Esophagus (tissue), 2 donors: Measurements from ENCODE around the gene ANO4. TPM values are rescaled to one million over a fixed set of nuclear protein-coding genes. Genes with fewer than 3 reads are reported as not detected.

Experiments
- H3K27ac ChIP-seq, 2 donors: one replicate each; pipeline ENCODE4 v1.5.1; 2013; ENCODE audit warnings: low read depth in 2 of 2, mild to moderate bottlenecking in 2 of 2, inconsistent platforms in 1 of 2, low read length in 1 of 2, moderate library complexity in 1 of 2
- H3K27me3 ChIP-seq, 2 donors: one replicate each; pipeline ENCODE4 v1.6.1; 2013; ENCODE audit warnings: low read length in 2 of 2, control low read depth in 1 of 2, mild to moderate bottlenecking in 1 of 2; ENCODE audit not compliant: insufficient read depth in 2 of 2, control insufficient read depth in 1 of 2
- H3K36me3 ChIP-seq, 2 donors: one replicate each; pipeline ENCODE4 v1.6.1; 2013; ENCODE audit warnings: low read length in 1 of 2; ENCODE audit not compliant: control insufficient read depth in 2 of 2, insufficient read depth in 2 of 2
- H3K4me1 ChIP-seq, 2 donors: one replicate each; pipeline ENCODE4 v1.6.1; 2013; ENCODE audit warnings: low read length in 1 of 2; ENCODE audit not compliant: control insufficient read depth in 2 of 2, insufficient read depth in 2 of 2
- H3K4me3 ChIP-seq, 2 donors: one replicate each; pipeline ENCODE4 v1.5.1; 2013; ENCODE audit warnings: low read length in 2 of 2, mild to moderate bottlenecking in 2 of 2, low read depth in 1 of 2, moderate library complexity in 1 of 2
- H3K9me3 ChIP-seq, 2 donors: one replicate each; pipeline ENCODE4 v1.6.1; 2013; ENCODE audit warnings: mild to moderate bottlenecking in 2 of 2, low read depth in 1 of 2, low read length in 1 of 2, moderate library complexity in 1 of 2; ENCODE audit not compliant: control insufficient read depth in 2 of 2, insufficient read depth in 1 of 2
- WGBS, 2 donors: extraction: QIAGEN DNeasy Blood & Tissue Kit; methylation state at CpG; one replicate each; pipeline ENCODE4 v1.1.7; 2013; 5-methylcytosine and 5-hydroxymethylcytosine counted together
- polyA plus RNA-seq, 2 donors: library from polyadenylated mRNA; stranded (reverse); fragments of 200-250 nt; gene quantifications; one replicate each; pipeline ENCODE4 v1.2.3, GENCODE V29; 2013
- donor health status: healthy with polysubstance abuse.
- donor health status: Bipolar disorder and iron deficiency.

ANO4 gene
- polyA plus RNA-seq: under 1 TPM in 1 of 2 donors, not detected in 1; 0.02 TPM

DNA sequence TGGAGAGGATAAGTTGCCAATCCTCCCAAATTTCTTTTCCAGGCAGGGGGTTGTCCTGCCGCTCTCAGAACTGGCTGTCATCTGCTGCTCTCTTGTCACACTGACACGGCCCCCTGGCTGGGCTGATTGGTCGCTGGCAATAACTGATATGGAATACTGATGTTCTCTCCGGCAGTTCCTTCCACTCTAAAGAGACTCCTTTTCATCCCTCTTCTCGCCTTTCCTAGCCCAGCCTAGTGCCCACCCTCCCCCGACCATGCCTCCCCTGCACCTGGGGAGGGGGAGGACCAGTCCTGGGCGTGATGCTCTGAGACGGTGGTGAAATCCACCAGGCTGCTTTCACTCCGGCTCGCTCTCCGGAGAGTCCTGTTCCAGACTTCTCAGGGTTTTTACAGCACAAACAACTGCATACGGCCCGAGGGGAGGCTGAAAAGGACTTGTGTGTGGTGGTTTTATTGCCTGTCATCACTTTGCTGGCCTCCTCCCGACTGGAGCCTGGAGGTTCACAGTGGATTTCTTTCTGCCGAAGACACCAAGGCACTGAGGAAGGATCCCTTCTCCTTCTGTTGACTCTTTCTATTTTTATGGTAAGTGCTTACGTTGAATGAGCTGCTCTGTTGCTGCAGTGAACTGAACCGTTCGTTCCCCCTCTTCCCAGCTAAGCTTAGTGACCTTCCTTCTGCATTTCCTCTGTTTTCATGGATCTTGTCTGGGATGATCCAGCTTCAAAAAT lies at the start of gene ANO4:
Gene ANO4 (plus strand): TSS at position 336 of the 733 bp plus-strand sequence. CDS start 107,010 bp downstream, outside the sequence.
- peaks cover 0 to 2% of the 10 kb centered on the region in 2 donors for H3K27me3 ChIP-seq
- H3K4me1 ChIP-seq: no peaks in the 10 kb centered on the region
- no peak within 1 kb of the TSS for H3K27ac ChIP-seq
- 21 to 22% methylated on average over 18 of the region's 18 CpGs for WGBS, 2 donors
- H3K9me3 ChIP-seq: no peaks in the 10 kb centered on the region
- H3K36me3 ChIP-seq: no peaks in the 10 kb centered on the region
- H3K4me3 ChIP-seq: no peak within 1 kb of the TSS

DNA sequence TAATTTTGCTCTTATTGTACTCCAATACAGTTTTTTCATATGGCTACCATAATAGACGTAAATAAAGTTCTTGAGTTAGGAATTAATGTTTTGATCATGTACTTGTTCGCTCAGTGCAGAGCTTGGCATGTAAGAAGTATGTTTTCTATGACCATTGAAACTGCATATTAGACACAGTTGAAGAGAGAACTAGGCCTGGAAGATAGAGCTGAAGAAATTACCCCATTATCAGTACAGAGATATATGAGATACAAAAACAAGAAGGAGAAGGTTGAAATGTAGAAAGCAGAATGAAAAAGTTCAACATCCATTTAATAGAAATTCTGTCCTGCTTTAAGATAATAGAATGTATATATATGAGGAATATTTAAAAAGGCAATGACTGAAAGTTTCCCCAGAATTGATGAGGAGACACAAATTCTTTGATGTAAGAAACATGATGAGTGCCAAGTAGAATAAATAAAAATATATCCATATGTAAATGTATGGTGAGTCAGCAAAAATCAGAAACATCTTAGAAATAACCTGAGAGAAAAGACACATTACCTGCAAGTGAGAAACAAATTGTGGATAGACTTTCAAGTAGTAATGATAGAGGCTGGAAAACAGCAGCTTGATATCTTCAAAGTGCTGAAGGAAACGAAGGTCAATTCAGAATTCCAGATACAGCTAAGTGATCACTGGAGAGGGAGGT lies 49.1 kb upstream of the ANO4 start:
- Histone ChIP-seq H3K27ac (no peak overlapping the region), H3K4me3 (no peak overlapping the region), H3K9me3 (no peaks in the 10 kb centered on the region), H3K27me3 (no peaks in the 10 kb centered on the region), H3K4me1 (no peaks in the 10 kb centered on the region), H3K36me3 (no peaks in the 10 kb centered on the region)
- WGBS, 2 donors: 72 to 73% methylated on average over 3 of the region's 3 CpGs

GRCh38 chr12:100752841-100753240 lies 41.7 kb upstream of the ANO4 start:
- Histone ChIP-seq H3K9me3 (peaks cover 0 to 5% of the 10 kb centered on the region in 2 donors), H3K36me3 (no peaks in the 10 kb centered on the region), H3K4me3 (no peak overlapping the region), H3K27ac (no peak overlapping the region), H3K4me1 (no peaks in the 10 kb centered on the region), H3K27me3 (no peaks in the 10 kb centered on the region)
- 42 to 62% methylated on average over 2 of the region's 2 CpGs for WGBS, 2 donors

GRCh38 chr12:100753837-100754236 lies 40.7 kb upstream of the ANO4 start:
- no peaks in the 10 kb centered on the region for H3K36me3 ChIP-seq
- no peak overlapping the region for H3K4me3 ChIP-seq
- no peaks in the 10 kb centered on the region for H3K27me3 ChIP-seq
- no peak overlapping the region for H3K27ac ChIP-seq
- WGBS, 2 donors: 67 to 70% methylated on average over 2 of the region's 2 CpGs
- H3K4me1 ChIP-seq: peaks cover 0 to 2% of the 10 kb centered on the region in 2 donors
- peaks cover 0 to 5% of the 10 kb centered on the region in 2 donors for H3K9me3 ChIP-seq

DNA sequence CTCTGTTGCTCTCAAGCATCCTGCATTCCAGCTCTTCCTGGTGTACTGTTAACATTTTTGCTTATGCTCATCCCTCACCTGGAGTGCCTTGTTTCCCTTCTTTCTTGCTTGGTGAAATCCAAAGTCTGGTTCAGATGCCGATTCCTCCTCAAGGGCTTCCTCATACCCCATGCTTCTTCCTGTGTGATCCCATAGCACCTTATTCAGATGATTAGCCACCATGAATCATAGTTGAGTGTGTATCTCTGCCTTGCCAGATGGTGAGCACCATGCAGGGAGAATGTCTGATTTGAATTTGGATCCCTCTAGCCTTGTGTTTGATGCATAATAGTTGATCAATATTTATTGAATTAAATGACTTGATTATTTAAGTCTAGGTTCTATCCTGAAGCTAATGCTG lies 39.4 kb upstream of the ANO4 start:
- no peak overlapping the region for H3K4me3 ChIP-seq
- WGBS, 2 donors: 97 to 100% methylated on average over 1 of the region's 1 CpG
- H3K36me3 ChIP-seq: no peaks in the 10 kb centered on the region
- H3K27me3 ChIP-seq: no peaks in the 10 kb centered on the region
- H3K27ac ChIP-seq: no peak overlapping the region
- H3K4me1 ChIP-seq: peaks cover 0 to 2% of the 10 kb centered on the region in 2 donors
- peaks cover 0 to 5% of the 10 kb centered on the region in 2 donors for H3K9me3 ChIP-seq

DNA sequence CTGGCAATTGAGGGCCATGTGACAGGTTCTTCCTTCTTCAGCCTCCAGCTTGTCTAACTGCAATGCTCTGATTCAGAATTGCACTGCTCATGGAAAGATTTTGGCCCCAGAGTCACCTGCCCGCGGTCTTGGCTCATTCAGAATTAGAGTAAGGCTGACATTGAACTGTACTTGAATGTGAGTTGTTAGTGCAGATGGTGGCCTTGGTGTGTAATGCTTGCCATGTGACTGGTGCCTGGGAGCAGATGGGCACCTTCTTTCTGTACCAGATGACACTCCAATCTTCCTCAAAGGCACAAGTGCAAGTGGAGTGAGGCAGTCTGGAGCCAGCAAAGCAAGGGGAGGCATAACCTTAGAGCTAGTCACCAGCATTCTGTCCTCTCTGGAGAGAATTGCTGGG lies 36.5 kb upstream of the ANO4 start:
- Histone ChIP-seq H3K36me3 (no peaks in the 10 kb centered on the region), H3K27me3 (no peaks in the 10 kb centered on the region), H3K27ac (no peak overlapping the region), H3K4me3 (no peak overlapping the region), H3K9me3 (no peaks in the 10 kb centered on the region), H3K4me1 (peaks cover 0 to 2% of the 10 kb centered on the region in 2 donors)
- WGBS, 2 donors: 94 to 95% methylated on average over 2 of the region's 2 CpGs

DNA sequence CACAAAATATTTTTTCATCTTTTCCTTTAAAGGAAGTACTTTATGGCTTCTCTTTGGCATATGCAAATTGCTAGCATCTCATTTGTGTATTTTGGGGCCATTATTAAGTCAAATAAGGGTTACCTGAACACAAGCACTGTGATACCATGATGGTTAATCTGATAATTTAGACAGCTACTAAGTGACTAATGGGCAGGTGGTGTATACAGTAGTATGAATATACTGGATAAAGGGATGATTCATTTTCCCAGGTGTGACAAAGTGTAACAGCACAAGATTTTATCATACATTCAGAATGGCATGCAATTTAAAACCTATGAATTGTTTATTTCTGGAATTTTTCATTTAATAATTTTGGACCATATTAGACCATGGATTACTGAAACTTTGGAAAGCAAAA lies 27.2 kb upstream of the ANO4 start:
- Histone ChIP-seq H3K27me3 (no peaks in the 10 kb centered on the region), H3K4me1 (no peaks in the 10 kb centered on the region), H3K36me3 (no peaks in the 10 kb centered on the region)

DNA sequence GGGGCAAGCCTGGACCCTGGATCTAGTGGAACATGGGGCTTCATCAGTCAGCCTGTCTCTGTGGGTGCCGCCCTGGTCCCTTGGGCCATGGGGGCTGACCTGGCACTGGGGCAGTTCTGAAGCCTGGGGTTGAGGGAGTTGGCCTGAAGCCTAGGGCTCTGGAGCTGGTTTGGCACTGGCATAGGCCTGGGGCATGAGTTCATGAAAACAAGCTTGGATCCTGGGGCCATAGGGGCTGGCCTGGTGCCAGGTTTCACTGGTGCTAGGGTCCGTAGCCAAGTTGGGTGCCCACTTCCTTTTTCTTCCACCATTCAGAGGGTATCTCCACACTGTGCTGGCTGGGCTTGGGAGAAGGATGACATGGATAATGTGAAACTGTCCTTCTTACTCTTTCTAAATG lies 26.6 kb upstream of the ANO4 start:
- Histone ChIP-seq H3K9me3 (no peaks in the 10 kb centered on the region), H3K27me3 (no peaks in the 10 kb centered on the region), H3K4me1 (no peaks in the 10 kb centered on the region), H3K27ac (no peak overlapping the region), H3K36me3 (no peaks in the 10 kb centered on the region), H3K4me3 (no peak overlapping the region)
- WGBS, 2 donors: 73 to 83% methylated on average over 2 of the region's 2 CpGs

More for the DNA sequence above, 27.2 kb upstream of the ANO4 start:
- Histone ChIP-seq H3K27ac (no peak overlapping the region), H3K9me3 (no peaks in the 10 kb centered on the region), H3K4me3 (no peak overlapping the region)

- Histone ChIP-seq H3K27me3 (no peaks in the 10 kb centered on the region), H3K9me3 (no peaks in the 10 kb centered on the region), H3K36me3 (no peaks in the 10 kb centered on the region), H3K4me1 (no peaks in the 10 kb centered on the region), H3K27ac (no peak overlapping the region), H3K4me3 (no peak overlapping the region)
- WGBS, 2 donors: 39 to 43% methylated on average over 1 of the region's 1 CpG
Observed at GRCh38 chr12:100778967-100779590, 15.5 kb upstream of the ANO4 start.
